Mammary epithelial cell (primary cell): ENCODE results near the gene SLC22A1.

Experiments
- EZH2 ChIP-seq: IDR thresholded peaks from 2 replicates; pipeline ENCODE4 v1.6.1; 2012; ENCODE audit warnings: low read length, inconsistent platforms, borderline replicate concordance
- TF ChIP-seq, protein P1 (sequence below), 2 donors: IDR thresholded peaks in 1 of 2; conservative IDR thresholded peaks in 1 of 2; 2 replicates each; pipeline ENCODE4 v1.5.1; 2011 to 2012; ENCODE audit warnings: inconsistent platforms in 2 of 2, low read length in 2 of 2, mild to moderate bottlenecking in 2 of 2, control low read depth in 1 of 2, low read depth in 1 of 2; ENCODE audit not compliant: insufficient read depth in 1 of 2; ENCODE audit errors: extremely low read depth in 1 of 2

DNA sequence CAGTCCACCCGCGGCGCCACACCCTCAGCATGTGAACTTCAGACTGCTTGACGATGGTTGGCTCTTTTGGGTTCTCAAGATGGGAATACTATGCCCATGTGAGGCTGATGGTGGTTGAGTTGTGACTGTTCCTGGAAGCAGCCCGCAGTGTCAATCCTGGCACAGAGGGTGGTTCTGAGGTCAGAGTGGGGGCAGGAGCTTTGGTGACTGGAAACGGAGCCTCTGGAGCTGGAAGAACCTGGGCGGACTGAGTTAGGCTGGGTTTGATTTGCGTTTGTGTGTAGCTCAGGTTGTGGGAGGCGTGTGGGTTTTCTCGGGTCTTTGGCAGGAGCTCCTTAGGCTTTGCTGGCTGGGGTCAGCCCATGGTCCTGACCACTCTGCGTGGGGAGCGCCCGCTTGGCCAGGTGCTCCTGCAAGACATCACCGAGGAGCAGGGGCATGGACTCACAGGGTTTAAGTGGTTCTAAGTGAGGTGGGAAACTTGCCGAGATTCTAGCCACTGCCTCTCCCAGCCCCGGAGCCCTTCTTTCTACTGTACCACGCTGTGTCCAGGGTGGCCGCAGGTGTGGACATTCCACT is 37.3 kb upstream of the SLC22A1 start:
- TF ChIP-seq, protein P1, sequence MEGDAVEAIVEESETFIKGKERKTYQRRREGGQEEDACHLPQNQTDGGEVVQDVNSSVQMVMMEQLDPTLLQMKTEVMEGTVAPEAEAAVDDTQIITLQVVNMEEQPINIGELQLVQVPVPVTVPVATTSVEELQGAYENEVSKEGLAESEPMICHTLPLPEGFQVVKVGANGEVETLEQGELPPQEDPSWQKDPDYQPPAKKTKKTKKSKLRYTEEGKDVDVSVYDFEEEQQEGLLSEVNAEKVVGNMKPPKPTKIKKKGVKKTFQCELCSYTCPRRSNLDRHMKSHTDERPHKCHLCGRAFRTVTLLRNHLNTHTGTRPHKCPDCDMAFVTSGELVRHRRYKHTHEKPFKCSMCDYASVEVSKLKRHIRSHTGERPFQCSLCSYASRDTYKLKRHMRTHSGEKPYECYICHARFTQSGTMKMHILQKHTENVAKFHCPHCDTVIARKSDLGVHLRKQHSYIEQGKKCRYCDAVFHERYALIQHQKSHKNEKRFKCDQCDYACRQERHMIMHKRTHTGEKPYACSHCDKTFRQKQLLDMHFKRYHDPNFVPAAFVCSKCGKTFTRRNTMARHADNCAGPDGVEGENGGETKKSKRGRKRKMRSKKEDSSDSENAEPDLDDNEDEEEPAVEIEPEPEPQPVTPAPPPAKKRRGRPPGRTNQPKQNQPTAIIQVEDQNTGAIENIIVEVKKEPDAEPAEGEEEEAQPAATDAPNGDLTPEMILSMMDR (conservative IDR thresholded peaks at IDR 0.05 in 1 of 2, IDR thresholded peaks at IDR 0.05 in 1 of 2; ENCODE audit: extremely low read depth in 1 of 2, insufficient read depth in 1 of 2, low read depth in 1 of 2, low read length in 2 of 2): no peak
- TF ChIP-seq EZH2: no peak
